ENCODE results near the gene LCN12. TPM values are rescaled to one million over a fixed set of nuclear protein-coding genes. Genes with fewer than 3 reads are reported as not detected.

The LCN12 gene
- total RNA-seq, 2 donors from 2014 or later, result 0.27 TPM; not detected in 1

GRCh38 chr9:136955202-136955942 lies 3.3 kb downstream of the LCN12 start:
- H3K27me3 ChIP-seq (replicated peaks; ENCODE audit: insufficient read depth), result no peaks in the 10 kb centered on the region
- peaks cover 3 to 6% of the 10 kb centered on the region in 2 donors for H3K4me1 ChIP-seq (ENCODE audit: control insufficient read depth in 1 of 2, low read depth in 2 of 2)
- ATAC-seq (ENCODE audit: insufficient number of reproducible peaks, low FRiP score, low read depth) (no peak), DNase-seq (ENCODE audit: low spot score) (no peak)
- H3K4me3 ChIP-seq, result no peak overlapping the region
- no peak overlapping the region for H3K27ac ChIP-seq
- TF ChIP-seq, protein P1, sequence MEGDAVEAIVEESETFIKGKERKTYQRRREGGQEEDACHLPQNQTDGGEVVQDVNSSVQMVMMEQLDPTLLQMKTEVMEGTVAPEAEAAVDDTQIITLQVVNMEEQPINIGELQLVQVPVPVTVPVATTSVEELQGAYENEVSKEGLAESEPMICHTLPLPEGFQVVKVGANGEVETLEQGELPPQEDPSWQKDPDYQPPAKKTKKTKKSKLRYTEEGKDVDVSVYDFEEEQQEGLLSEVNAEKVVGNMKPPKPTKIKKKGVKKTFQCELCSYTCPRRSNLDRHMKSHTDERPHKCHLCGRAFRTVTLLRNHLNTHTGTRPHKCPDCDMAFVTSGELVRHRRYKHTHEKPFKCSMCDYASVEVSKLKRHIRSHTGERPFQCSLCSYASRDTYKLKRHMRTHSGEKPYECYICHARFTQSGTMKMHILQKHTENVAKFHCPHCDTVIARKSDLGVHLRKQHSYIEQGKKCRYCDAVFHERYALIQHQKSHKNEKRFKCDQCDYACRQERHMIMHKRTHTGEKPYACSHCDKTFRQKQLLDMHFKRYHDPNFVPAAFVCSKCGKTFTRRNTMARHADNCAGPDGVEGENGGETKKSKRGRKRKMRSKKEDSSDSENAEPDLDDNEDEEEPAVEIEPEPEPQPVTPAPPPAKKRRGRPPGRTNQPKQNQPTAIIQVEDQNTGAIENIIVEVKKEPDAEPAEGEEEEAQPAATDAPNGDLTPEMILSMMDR (IDR thresholded peaks at IDR 0.05), result no peak
- no peaks in the 10 kb centered on the region for H3K9me3 ChIP-seq
- H3K36me3 ChIP-seq, result no peaks in the 10 kb centered on the region

GRCh38 chr9:136955943-136956335 lies 3.9 kb downstream of the LCN12 start:
- TF ChIP-seq, protein P1 (IDR thresholded peaks at IDR 0.05), result no peak
- DNase-seq (ENCODE audit: low spot score) (no peak), ATAC-seq (ENCODE audit: insufficient number of reproducible peaks, low FRiP score, low read depth) (no peak)
- no peaks in the 10 kb centered on the region for H3K27me3 ChIP-seq (replicated peaks; ENCODE audit: insufficient read depth)
- peaks cover 2 to 3% of the 10 kb centered on the region in 2 donors for H3K4me1 ChIP-seq (ENCODE audit: control insufficient read depth in 1 of 2, low read depth in 2 of 2)
- no peaks in the 10 kb centered on the region for H3K9me3 ChIP-seq
- H3K36me3 ChIP-seq, result no peaks in the 10 kb centered on the region
- H3K27ac ChIP-seq, result no peak overlapping the region
- H3K4me3 ChIP-seq, result no peak overlapping the region

DNA sequence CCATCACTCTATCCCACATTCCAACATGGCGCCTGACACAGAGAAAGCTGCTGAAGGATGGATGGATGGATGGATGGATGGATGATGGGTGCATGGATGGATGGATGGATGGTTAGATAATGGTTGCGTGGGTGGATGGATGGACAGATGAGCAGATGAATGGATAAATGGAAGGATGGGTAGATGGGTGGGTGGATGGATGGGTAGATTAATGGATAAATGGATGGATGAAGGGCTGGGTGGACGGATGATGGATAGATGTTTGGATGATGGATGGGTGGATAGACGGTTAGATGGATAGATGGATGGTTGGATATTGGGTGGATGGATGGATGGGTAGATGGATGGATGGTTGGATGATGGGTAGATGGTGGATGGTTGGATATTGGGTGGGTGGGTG lies 4.5 kb downstream of the LCN12 start:
- no peak overlapping the region for H3K27ac ChIP-seq
- DNase-seq (ENCODE audit: low spot score) (no peak), ATAC-seq (ENCODE audit: insufficient number of reproducible peaks, low FRiP score, low read depth) (no peak)
- H3K36me3 ChIP-seq, result no peaks in the 10 kb centered on the region
- H3K4me1 ChIP-seq (ENCODE audit: control insufficient read depth in 1 of 2, low read depth in 2 of 2), result peaks cover 6 to 9% of the 10 kb centered on the region in 2 donors
- H3K27me3 ChIP-seq (replicated peaks; ENCODE audit: insufficient read depth), result no peaks in the 10 kb centered on the region
- no peaks in the 10 kb centered on the region for H3K9me3 ChIP-seq
- TF ChIP-seq, protein P1 (IDR thresholded peaks at IDR 0.05), result no peak
- H3K4me3 ChIP-seq, result no peak overlapping the region

- H3K27me3 ChIP-seq (replicated peaks; ENCODE audit: insufficient read depth), result no peaks in the 10 kb centered on the region
- no peak overlapping the region for H3K27ac ChIP-seq
- H3K9me3 ChIP-seq, result no peaks in the 10 kb centered on the region
- H3K4me1 ChIP-seq (ENCODE audit: control insufficient read depth in 1 of 2, low read depth in 2 of 2), result peaks cover 6 to 16% of the 10 kb centered on the region in 2 donors
- TF ChIP-seq, protein P1 (IDR thresholded peaks at IDR 0.05), result no peak
- H3K4me3 ChIP-seq, result no peak overlapping the region
- no peak for DNase-seq (ENCODE audit: low spot score)
- no peak for ATAC-seq (ENCODE audit: insufficient number of reproducible peaks, low FRiP score, low read depth)
- no peaks in the 10 kb centered on the region for H3K36me3 ChIP-seq
These were observed 5.4 kb downstream of the LCN12 start for GRCh38 chr9:136957461-136957860.

GRCh38 chr9:136957901-136958300 lies 5.8 kb downstream of the LCN12 start:
- Histone ChIP-seq H3K27ac (no peak overlapping the region), H3K4me1 (ENCODE audit: control insufficient read depth in 1 of 2, low read depth in 2 of 2) (peaks cover 6 to 16% of the 10 kb centered on the region in 2 donors), H3K4me3 (no peak overlapping the region), H3K9me3 (no peaks in the 10 kb centered on the region), H3K27me3 (replicated peaks; ENCODE audit: insufficient read depth) (no peaks in the 10 kb centered on the region), H3K36me3 (no peaks in the 10 kb centered on the region)
- ATAC-seq (ENCODE audit: insufficient number of reproducible peaks, low FRiP score, low read depth), result no peak
- TF ChIP-seq, protein P1 (IDR thresholded peaks at IDR 0.05), result no peak
- DNase-seq (ENCODE audit: low spot score), result no peak
